GM19328 (cell line): ENCODE data around the gene PIGS.
"Not testable (repeated sequence)": the region's sequence is repeated elsewhere in the genome, so short reads cannot be mapped to it uniquely, and the experiment has no call there.

Experiments used
- ATAC-seq: cut with Tn5 transposase; IDR thresholded peaks from one replicate; pipeline ENCODE4 v1.9.1; 2021; ENCODE audit warnings: mild to moderate bottlenecking, moderate library complexity; ENCODE audit not compliant: unreplicated experiment

Gene PIGS

DNA sequence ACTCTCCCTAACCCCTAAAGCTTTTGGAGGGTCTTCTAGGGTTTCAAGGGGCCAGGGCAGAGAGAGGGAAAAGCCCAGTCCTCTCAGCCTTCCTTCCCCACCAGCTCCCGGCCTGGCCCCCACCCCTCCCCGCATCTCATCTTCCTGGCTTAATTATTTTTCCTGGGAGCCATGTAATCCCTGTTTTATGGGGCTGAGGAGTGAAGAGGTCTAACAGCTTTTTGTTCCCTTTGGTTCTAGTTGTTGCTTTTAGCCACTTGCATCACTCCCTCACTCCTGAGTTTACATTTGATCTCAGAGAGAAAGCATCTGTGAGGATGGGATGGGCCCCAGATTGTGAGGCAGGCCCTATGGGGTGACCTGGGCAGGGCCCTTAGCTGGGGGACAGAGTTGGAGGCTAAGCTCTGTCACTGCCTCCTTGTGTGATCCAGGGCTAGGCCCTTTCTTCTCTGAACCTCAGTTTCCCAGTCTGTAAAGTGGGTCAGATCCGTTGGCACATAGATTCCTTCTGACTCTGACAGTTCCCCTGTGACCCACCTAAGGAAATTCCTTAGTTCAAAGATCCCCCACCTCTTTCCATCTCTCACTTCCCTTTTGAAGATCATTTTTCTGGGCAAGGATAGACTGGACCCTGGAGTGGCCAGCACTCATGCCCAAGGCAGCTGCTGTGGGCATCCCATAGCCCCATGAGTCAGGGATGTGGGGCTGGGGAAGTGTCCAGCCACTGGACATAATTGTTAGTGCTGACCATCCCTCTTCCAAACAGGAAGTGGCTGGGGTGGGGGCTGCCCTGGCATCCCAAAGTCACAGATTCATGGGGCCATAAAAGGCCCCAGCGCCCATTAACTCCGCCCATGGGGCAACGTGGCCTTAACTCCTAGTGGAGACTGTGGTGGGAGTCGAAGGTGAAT is 39.0 kb downstream of the PIGS start:
- ATAC-seq: no peak

DNA sequence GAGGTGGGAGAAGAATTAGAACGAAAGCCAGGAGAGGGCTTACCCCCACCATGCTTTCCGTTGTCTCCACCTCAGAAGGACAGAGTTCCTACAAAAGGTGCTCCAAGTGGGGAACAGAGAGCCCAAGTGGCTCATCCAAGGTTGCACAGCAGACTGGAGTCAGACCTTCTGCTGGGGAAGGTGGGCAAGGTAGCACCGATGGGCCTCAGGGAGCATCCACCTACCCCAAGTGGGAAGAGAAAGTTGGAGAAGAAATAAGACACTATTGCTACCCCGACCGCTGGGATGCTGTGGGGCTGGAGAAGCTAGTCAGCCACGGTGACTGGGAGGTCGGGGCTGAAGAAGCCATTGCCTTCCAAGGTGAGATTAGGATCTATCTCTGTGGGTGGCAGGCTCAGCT is 40.4 kb downstream of the PIGS start:
- ATAC-seq: no peak

DNA sequence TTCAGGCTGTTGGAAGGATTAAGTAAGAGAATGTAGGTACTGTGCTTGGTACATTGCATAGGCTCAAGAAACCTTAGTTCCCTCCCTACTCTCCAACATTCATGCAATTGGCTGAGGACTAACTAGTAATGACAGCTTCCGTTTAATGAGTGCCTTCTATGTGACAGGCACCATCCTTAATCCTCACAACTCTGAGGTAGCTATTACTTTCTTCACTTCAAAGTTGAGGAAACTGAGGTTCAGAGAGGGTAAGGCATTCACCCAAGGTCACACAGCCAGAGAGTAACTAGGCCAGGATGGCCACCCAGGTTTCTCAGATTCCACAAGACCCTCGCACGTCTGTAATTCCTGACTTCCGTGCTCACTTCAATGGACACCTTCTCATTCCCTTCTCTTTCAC is 41.1 kb downstream of the PIGS start:
- no peak for ATAC-seq

DNA sequence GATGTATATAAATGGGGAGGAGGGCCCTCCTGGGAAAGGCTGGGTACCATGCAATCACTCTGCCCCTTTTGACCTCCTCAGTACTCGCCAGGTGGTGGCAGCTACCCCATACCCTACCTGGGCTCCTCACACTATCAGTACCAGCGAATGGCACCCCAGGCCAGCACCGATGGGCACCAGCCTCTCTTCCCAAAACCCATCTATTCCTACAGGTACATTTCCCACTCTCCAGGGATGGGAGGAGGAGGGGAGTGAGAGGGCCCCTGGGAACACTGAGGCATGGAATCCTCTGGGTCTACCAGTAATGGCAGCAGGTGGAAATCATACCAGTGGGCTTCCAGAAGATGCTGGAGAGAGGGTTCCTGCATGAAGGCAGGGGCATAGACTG is 42.3 kb downstream of the PIGS start:
- ATAC-seq: no peak

DNA sequence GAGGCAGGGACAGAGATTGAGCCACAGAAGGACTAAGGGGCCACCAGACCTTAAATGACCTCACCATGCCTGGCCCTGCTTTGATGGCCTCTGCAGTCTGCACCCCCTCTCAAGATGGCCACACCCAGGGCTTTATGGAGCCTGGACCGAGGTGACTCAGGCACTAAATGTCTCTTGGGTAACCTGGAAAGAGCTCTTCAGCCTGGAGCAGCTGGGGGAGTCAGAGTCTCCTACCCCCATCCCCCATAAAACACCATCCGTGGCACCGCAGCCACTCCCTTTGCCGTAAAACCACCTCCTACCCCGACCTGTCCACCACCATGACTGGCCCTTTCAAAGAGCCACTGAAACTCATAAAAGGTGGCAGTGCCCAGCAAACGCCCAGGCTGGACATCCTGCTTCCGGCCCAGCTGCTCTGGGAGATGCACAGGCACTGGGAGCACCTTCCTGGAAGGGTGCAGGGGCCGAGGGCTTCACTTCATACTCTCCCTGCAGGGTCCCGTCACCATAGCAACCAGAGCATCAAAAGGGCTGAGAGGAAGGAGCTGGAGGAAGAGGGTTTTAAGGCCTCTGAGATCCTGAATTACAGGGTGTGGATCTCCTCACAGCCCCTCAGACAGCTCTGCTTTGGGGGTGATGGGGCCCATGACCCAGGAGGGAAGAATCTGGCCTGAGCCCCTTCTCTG is 42.9 kb downstream of the PIGS start:
- ATAC-seq: no peak

DNA sequence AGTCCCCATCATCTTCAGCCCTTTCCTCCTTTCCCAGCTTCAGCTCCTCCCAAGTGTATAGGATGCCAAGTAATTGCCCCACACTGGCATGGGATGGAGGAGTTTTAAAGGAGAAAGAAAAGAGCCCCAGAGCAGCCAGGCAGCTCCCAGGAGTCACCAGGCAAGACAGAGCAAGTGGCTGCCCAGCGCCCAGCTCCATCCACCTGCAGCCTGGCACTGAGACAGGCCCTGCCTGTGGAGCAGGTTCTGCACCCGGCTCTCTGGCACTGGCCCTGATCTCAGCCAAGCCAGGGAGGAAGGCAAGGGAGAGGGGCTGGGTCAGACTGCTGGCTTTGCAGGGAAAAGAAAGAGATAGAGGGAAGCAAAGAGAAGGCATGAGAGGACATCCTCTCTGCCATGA is 43.5 kb downstream of the PIGS start:
- no peak for ATAC-seq

DNA sequence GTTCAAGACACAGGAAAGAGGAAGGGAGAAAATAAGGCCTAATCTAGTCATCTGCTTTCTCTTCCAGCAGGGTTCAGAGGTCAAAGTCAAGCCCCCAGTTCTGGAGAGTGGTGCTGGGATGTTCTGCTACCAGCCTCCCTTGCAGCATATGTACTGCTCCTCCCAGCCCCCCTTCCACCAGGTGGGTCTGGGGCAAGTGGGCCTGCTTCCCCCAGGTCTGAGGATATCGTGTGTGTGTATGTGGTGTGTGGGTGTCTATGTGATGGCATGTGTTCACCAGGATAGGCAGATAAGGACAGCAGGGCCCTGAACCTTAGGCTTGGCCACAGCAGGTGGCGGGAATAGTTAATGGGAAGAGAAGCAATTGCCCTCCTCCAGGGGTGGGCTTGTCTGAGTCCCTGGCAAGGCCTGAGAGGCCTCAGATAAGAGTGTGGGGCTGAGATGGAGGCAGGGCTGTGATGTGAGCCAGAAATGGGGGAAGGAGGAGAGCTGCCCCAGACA is 44.1 kb downstream of the PIGS start:
- no peak for ATAC-seq

DNA sequence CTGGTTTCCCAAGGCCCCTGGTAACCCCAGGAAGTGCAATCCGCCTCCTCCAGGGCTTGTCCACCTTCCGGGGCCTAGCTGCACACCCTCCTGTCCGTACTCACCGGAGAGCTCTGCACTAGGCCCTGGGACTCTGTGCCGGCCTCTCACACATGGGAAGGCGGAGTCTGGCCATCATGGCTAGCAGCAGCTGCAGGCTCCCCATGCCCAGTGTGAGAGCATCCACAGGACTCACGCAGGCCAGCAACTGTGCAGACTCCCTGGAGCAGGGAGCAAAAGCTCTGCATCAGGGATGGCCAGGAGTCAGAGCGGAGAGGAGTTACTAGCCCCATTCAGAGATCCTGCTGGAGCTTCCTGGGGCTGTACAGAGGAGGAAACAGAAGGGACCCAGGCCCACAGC is 44.9 kb downstream of the PIGS start:
- no peak for ATAC-seq

DNA sequence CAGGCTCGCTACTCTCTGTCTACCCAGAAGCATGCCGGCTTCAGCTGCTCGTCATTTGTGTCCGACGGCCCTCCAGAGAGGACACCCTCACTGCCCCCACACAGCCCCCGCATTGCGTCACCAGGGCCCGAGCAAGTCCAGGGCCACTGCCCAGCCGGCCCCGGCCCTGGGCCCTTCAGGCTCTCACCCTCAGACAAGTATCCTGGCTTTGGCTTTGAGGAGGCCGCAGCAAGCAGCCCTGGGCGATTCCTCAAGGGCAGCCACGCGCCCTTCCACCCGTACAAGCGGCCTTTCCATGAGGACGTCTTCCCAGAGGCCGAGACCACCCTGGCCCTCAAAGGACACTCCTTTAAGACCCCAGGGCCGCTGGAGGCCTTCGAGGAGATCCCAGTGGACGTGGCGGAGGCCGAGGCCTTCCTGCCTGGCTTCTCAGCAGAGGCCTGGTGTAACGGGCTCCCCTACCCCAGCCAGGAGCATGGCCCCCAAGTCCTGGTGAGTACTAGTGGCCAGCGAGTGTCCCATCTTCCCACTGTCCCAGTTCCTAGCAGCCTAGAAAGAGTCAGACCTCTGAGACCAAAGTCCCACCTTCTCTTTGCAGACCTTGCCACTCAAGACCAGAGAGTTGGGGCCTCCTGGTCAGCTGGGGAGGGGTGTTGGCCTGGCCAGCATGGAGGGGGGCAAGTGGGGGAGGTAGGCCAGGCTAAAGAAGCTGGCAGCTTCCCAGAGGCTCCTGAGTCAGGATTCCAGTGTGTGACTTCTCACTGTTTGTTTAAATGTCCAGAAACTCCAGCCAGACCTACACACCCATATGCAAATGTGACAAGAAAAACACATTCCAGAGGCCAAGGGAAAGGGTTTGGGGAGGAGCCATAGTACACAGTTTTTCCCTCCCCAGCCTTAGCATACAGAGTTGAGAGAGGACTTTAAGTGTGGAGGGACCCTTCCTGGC is 46.6 kb downstream of the PIGS start:
- ATAC-seq: no peak

DNA sequence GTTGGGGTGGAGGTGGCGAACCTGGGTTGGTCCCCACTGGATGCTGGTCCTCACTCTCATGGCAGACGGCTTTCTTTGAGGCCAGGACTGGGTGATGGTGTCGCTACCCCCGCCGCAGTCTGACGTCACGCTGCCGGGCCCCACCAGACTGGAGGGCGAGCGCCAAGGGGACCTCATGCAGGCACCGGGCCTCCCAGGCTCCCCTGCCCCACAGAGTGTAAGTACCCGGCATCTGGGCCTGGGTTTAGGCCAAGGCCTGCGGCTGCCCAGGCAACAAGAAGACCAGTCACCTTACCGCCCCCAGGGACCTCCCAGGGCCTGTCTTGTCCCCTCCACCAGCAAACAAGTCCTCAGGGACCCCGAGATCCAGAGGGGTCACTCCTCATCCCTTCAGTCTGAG is 47.4 kb downstream of the PIGS start:
- ATAC-seq: no peak

DNA sequence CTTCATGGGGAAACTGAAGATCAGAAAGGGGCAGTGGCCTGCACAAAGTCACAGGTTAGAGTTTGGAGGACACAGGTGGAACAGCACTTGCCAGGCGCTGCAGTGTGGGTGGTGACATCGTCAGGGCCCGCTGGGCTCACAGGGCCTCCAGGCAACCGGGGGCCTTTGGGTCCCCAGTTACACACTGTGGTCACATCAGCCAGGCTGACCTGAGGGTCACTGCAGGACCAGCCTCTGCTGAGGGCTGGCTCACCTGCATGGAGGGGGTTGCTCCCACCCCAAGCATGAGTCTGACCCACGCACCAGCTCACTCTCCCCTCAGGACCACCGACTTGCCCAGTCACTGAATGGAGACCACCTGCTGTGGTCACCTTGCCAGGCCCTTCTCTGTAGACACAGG is 48.1 kb downstream of the PIGS start:
- ATAC-seq: no peak

DNA sequence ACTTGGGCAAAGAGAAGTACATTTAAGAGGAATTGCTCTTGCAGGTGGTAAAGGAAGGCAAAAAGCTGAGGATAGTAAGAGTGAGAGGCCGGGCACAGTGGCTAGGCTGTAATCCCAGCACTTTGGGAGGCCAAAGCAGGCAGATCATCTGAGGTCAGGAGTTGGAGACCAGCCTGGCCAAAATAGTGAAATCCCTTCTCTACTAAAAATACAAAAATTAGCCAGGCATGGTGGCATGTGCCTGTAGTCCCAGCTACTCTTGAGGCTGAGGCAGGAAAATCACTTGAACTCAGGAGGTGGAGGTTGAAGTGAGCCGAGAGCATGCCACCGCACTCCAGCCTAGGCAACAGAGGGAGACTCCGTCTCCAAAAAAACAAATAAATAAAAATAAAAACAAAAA is 49.0 kb downstream of the PIGS start:
- not testable (repeated sequence) for ATAC-seq

DNA sequence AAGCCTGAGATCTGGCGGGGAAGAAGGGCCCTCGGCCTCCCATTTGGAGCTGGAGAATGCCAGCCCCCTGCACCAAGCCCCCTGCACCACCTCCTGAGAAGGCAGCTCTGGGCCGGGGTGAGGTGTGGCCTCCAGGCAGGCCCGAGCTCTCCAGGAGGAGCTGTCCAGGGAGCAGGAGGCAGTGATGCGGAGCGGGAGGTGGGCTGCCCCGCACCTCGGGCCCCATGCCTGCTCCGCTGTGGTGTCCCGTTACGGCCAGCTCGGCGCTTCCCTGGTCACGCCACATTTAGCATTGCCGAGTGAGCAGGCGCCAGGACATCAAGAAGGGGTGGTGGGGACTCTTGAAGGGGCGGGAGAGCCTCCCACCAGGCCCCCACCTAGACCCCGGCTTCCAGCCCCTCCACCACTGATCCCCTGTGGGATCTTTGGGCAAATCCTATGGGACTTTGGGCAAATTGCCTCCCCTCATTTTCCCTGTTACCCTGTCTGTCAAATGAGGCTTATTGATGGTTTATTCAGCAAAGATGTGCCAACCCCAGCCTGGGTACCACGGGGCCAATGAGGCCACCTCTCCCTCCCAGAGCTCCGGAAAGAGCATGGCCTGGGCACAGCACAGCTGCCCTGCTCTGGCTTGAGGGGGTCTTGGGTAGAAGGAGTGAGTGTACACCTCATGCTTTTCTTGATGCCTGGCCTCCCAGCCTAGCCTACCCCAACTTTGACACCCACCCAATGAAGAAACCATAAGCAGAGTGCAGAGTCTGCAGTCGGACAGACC is 49.8 kb downstream of the PIGS start:
- no peak for ATAC-seq

DNA sequence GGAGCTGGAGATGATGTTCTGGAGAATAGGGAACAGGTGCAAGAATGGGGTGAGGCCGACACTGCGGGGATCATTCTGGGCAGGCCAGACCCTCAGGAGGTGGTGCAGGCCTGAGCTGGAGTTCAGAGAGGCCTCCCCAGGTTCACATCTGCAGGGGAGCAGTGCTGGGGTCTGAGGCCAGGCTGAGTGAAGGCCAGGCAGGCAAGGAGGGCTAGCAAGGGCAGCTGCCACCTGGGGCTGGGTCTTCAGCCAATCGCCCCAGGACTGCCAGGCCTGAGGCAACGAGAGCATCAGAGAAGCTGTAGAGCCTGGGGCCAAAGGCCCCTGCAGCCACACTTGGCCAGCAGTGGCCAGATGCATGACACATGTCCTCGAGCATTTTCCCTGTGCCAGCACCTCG is 50.6 kb downstream of the PIGS start:
- no peak for ATAC-seq

DNA sequence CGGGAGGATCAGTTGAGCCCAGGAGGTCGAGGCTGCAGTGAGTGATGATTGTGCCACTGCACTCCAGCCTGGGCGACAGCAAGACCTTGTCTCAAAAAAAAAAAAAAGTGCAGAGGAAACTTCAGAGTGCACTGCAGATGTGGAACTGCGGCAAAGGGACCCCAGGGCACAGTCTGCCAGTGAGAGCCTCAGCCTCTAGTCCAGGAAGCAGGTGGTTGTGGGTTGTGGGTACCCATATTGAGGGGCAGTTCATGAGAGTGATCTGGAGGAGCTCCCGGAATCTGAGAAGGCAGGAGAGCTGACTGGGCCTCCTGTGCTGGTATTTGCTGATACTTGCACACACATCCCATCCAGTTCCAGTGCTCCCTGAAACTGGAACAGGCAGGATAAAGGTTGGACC is 52.1 kb downstream of the PIGS start:
- ATAC-seq: no peak

DNA sequence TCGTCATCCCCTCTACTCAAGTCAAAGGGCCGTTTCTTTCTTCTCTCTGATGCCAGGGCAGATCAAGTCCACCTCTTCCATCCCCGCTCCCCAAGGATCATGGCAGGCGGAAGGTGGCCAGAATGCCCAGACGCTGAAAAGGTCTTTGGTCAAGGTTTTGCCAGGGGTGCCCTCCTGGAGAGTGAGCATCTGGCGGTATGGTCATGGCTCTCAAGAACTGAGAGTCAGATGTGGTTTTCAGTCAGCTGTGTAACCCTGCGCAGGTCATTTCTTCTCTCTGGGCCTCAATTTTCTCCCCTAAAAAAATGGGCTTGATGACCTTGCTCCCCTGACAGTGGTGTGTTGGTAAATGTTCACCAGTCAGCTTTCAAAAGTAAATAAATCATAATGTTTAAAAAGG is 52.7 kb downstream of the PIGS start:
- ATAC-seq: no peak

DNA sequence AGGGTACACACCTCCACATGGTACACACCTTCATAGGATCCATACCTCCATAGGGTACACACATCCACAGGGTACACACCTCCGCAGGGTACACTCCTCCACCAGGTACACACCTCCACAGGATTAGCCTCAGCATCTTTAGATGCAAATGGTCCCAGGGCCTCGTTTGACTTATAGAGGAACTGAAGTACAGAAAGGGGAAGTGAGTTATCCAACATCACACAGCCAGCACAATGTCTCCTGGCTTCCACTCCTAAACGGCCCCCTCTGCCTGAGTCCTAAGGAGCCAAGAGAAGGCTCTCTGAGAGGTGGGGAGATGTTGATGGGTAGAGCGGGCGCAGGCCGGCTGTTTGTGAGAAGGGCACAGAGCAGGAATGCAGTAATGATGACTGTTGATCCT is 53.2 kb downstream of the PIGS start:
- ATAC-seq: no peak

DNA sequence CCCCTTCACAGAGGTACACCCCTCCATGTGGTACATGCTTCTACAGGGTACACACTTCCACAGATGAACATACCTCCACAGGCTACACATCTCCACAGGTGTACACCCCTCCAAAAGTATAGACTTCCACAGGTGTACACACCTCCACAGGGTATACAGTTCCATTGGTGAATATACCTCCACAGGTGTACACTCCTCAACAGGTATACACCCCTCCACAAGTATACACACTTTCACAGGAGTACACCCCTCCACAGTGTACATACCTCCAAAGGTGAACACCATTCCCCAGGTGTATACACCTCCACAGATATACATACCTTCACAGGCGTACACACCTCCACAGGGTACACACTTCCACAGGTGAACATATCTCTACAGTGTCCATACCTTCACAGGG is 55.8 kb downstream of the PIGS start:
- ATAC-seq: no peak

DNA sequence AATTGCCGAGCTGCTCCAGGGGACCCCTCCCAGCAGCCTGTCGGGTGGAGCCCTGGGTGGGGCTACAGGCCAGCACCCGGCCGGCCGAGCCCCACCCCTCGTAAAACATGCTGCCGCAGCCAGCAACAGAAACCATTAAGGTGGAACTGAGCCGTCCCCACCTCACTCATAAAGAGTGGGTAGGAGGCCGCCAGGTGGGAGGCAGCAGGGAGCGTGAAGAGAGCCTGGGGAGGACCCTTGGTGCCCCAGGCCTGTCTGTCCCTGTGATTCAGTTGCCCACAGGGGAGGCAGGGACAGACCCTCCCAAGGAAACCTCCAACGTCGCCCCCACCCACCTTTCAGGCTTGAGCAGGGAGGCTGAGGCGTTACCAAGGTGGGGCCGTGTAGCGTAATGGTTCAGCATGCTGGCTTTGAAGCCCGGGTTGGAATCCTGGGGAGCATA is 56.7 kb downstream of the PIGS start:
- no peak for ATAC-seq

DNA sequence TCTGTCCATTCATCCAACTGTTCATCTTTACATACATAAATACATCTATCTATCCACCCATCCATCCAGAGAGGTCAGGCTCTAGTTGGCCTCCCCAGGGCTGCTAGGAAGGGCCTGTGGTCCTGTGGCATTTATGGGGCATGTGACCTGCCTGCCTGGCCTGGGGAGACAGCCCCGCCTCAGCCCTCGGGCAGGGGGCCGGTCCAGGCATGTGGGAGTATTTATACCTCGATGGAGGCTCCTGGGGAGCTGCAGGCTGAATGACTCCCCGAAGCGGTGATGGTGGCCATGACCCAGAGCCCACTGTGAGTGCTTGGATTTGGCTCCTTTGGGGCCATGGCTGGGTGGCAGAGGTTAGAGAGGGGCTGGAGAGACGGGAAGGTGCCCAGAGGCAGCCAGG is 57.8 kb downstream of the PIGS start:
- no peak for ATAC-seq
